ENCODE results near the gene ZNF26.
A peak's percentile ranks its signal among the peaks of the same experiment; 100 is the strongest.
"Not testable (repeated sequence)": the region's sequence is repeated elsewhere in the genome, so short reads cannot be mapped to it uniquely, and the experiment has no call there.

ZNF26 gene

DNA sequence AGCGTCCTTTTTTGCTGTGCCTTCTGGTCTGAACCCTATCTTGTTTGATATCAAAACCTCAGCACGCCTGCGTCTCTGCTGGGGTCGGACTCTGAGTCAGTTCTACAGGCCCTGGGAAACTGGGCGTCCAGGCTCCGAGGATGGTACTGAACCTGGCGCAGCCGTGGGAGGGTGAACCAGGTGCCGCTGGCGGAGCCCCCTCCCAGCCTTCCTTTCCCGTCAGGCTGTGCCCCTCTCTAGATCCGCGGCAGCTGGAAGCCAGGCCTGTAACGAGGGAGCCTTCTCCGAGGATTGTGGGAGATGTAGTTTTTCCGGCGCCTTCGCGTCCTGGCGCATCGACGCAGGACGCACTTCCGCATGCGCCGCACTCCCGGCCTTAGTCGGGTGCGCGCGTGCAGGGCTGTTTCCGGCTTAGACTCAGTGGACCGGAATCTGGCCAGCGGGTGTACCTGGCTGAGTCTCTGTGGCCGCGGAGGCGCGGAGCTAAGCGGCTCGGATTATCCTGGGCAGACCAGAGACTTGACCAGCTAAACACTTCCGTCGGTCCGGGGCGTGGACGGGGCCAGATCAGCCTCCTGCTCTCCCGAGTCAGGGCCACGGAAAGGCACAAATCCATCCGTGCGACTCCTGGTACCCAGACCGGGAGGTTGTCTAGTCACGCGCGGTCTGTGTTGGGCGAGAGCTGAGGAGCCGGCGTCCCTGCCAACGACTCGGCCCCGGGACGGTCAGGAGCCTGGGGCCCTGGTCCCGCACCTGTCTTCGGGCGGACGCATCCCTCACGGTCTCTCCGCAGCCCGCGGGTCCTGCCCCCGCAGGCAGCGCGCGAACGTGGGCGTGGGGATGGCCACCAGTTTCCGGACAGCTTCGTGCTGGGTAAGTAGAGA is at the start of gene ZNF26:
TSS of gene ZNF26 (plus strand) at position 367 of the 884 bp plus-strand sequence. CDS start at position 841, 474 bp downstream.
- DNase-seq (ENCODE audit: low read depth), result peak; percentile 94

- DNase-seq (ENCODE audit: low read depth), result not testable (repeated sequence)
Observed at GRCh38 chr12:132936921-132937320, 49.2 kb upstream of the ZNF26 start.

- no peak for DNase-seq (ENCODE audit: low read depth)
Observed at GRCh38 chr12:132937476-132937875, 48.7 kb upstream of the ZNF26 start.

- not testable (repeated sequence) for DNase-seq (ENCODE audit: low read depth)
Observed at GRCh38 chr12:132938807-132939206, 47.4 kb upstream of the ZNF26 start.

DNA sequence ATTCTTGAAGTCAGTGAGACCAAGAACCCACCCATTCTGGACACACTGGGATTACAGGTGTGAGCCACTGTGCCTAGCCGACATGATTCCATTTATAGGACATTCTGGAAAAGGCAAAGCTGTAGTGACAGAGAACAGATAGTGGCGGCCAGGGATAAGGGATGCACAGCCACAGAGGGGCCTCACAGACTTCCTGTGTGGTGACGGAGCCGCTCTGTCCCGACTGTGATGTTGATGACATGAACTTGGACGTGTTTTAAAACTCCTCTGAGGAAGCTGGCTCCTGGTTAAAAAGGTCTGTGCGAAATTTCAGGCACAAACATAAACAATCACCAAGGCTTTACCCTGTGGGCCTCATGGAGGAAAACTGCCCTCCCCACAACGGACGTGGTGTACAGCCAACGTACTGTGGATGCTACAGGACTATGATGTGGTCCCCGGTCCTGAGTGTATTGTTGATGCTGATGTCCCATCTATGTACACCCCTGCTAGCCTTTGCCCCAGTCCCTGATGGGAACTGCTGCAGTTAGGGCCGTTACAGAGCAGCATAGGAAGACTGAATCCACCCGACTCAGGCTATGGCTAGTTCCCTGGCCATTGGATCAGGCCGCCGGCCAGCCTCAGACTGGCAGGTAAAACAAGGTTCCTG is 46.0 kb upstream of the ZNF26 start:
- no peak for DNase-seq (ENCODE audit: low read depth)

- DNase-seq (ENCODE audit: low read depth), result no peak
Observed at GRCh38 chr12:132941336-132941954, 44.7 kb upstream of the ZNF26 start.

- no peak for DNase-seq (ENCODE audit: low read depth)
Observed at GRCh38 chr12:132942611-132943010, 43.6 kb upstream of the ZNF26 start.

DNA sequence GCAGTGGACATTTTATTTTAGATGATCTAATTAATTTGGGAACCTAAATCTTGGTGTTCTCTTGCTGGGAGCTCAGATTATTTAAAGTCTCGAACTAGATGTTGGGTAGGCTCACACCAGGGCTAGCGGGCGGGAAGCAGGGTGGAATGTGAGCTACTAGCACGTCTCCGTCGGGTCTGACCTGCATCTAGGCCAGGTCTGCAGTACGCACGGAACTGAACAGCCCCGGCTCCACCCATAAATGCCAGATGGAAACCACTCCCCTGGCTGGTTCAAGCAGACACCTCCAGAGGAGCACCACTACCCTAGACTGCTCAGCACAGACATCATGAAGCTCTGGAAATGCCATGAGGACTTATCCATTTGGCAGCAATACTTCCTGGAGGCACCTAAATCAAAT is 40.4 kb upstream of the ZNF26 start:
- DNase-seq (ENCODE audit: low read depth), result no peak

DNA sequence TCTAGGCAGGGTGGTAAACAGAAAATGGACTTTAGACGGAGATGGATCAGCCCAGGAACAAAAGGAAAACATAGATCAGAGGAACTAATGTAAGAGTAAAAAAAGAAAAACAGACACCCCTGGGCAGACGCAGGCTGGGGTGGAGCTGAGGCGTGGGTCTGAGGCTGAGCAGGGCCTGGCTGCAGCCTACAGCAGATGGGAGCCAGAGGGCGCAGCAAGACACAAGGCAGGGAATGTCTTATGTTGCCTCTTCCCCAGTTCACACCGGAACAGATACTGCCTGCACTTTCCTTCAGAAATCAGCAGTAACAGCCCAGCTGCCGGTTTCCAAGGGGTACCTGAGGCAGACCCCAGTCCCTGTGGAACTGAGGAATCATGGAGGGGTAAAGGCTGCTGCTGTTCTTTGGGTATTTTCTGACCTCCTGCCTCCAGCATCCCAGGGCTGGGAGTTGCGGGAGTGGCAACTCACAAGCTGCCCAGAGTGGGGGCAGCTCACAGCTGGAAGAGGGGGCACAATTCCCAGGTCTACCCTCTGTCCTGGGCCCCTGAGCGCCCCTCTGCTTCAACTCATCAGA is 39.8 kb upstream of the ZNF26 start:
- no peak for DNase-seq (ENCODE audit: low read depth)

- no peak for DNase-seq (ENCODE audit: low read depth)
Observed at GRCh38 chr12:132948146-132949066, 37.8 kb upstream of the ZNF26 start.

DNA sequence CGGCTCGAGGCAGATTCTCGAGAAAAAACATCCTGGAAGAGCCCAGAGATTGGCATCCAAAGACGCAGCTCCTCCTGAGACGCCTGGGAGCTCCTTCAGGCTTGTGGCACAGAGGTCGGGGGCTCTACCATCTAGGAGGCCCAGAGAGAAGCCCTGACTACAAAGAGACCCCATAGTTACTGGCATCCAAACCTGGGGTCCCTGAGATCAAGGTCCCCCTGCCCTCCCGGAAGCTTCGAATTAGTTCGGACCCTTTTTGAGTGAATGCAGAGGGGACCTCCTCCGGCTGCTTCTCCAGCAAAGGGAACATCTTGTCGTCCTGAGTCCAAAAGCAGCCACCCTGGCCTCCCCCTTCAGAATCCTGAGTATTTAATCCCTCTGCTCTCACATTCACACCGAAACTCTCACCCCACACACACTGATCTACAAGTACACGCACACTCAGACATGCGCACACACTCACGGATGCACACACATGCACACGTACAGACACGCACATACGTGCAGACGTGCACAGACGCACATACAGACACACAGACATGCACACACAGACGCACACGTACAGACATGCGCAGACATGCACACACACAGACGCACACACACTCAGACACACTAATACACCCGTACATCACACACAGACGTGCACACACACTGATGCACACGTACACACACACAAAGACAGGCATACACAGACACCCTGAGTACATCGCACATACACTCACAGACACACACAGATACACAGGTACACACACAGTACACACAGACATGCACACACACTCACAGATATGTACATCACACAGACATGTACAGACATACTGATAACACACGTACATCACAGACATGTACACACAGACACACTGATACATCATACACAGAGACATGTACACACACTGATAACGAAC is 36.0 kb upstream of the ZNF26 start:
- no peak for DNase-seq (ENCODE audit: low read depth)

DNA sequence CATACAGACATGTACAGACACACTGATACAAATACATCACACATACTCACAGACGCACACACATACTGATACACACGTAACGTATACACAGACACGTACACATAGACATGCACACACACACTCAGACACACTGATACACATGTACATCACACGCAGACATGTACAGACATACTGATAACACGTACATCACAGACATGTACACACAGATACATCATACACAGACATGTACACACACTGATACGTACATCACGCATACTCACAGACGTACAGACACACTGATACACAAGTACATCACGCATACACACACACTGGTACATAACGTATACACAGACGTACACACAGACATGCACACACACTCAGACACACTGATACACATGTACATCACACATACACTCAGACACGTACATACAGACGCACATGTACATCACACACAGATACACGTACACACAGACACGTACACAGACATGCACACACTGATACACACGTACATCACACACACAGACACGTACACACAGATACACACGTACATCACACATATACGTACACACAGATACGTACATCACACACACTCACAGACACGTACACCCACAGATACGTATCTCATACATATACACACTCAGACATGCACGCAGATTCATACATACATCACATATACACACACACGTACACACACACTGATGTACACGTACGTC is 35.2 kb upstream of the ZNF26 start:
- DNase-seq (ENCODE audit: low read depth), result no peak

DNA sequence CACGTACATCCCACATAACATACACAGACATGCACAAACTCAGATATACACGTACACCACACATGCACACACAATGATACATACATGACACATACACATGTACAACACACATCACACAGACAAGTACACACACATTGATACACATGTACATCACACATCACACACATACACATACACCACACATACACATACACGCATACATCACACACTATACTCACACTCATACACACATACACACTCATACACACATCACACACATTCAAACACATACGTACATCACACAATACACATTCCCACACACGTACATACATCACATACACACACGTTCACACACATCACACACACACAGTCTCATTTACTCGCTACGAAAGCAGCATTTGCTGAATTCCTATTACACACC is 34.5 kb upstream of the ZNF26 start:
- DNase-seq (ENCODE audit: low read depth), result no peak

GRCh38 chr12:132952371-132953162 is 33.6 kb upstream of the ZNF26 start:
- no peak for DNase-seq (ENCODE audit: low read depth)

DNA sequence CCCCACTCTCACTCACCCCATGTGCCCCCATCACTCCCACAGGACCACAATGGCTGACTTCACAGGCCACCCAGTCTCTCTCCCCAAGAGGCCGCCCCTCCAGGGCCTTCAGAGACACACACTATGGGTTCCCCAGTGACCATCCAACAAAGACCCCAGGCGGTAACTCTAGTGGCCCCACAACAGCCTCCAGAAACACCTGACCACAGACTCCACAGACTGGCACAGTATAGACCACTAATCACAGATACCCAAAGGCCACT is 33.1 kb upstream of the ZNF26 start:
- DNase-seq (ENCODE audit: low read depth), result no peak

- DNase-seq (ENCODE audit: low read depth), result no peak
Observed at GRCh38 chr12:132953771-132954170, 32.4 kb upstream of the ZNF26 start.

DNA sequence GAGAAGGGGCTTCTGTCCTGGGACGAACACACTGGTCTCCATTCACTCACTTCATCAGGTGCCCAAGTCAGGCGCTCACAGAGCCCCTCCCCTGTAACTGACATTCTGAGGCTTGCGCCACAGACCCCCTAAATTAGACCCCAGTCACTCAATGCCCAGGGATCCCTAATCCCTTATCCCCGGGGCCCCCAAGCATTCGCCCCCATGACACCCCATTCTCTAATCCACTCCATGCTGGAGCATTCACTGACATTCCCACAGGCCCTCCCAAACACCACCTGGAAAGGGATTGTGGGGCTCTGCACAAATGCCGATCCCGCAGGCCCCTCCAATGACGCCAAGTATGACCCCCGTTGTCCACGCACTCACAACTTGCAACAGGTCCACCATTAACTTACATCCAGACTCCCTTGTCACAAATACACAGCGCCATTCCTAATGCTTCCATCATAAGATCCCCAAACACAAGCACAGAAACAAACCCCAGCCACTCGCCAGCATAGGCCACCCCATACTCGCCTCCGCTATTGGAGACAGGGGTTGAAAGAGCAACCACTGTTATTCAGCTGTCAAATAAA is 31.6 kb upstream of the ZNF26 start:
- DNase-seq (ENCODE audit: low read depth), result no peak

DNA sequence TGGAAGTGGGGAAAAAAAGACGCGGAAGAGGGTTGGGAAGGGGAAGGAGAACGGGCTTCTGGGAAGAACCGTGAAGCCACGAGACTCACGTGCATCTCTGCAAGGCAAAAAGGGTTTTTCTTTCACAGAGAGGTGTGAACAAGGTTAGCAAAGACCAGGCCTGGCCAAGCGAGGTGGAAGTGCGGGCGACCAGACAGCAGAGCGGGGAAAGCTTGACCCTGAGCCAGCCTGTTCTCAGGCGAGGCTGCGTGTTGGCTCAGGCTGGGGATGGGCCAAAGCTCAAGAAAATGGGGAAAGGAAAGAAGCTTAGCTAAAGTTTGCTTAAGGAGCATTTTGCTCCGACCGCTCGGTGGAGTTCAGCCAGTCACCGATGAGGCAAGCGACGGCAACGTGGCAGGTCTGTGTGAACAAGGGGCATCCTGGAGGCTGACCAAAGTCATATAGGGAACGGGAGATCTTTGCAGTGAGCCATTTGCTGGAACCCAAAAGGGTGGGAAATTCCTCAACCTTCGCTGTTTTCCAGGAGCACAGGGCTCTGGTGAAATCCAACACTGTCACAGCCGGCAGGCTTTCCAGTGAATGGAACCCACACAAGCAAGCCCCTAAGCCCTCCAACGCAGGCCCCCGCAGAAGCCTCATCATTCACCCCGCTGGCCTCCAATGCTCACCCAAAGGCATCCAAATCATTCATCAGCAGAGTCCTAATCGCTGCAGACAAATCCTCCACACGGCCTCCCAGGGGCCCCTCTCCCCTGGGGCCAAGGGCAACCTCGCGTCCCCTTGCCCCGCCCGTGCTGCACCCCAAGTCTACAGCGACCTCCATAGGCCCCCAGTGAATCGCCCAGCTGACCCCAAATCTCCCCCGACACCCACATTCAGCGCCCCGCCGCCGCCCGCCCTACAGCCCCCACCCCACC is 30.8 kb upstream of the ZNF26 start:
- DNase-seq (ENCODE audit: low read depth), result peak; percentile 81
